ENCODE measurements around the gene CSGALNACT2. TPM values are rescaled to one million over a fixed set of nuclear protein-coding genes. Genes with fewer than 3 reads are reported as not detected.

Gene CSGALNACT2
- total RNA-seq, 1 donor from 2014 or later, result 10.4 TPM

GRCh38 chr10:43220657-43221418 lies 82.6 kb downstream of the CSGALNACT2 start:
- DNase-seq (ENCODE audit: low read depth), result no peak
- H3K4me3 ChIP-seq (ENCODE audit: low read depth, low read length), result no peak overlapping the region
- no peak for TF ChIP-seq CTCF (conservative IDR thresholded peaks at IDR 0.05; ENCODE audit: low read depth, low read length)

- DNase-seq (ENCODE audit: low read depth), result no peak
- no peak overlapping the region for H3K4me3 ChIP-seq (ENCODE audit: low read depth, low read length)
- TF ChIP-seq CTCF (conservative IDR thresholded peaks at IDR 0.05; ENCODE audit: low read depth, low read length), result peak; percentile 45
Observed at GRCh38 chr10:43221419-43222209, 83.4 kb downstream of the CSGALNACT2 start.

GRCh38 chr10:43222210-43222720 lies 84.0 kb downstream of the CSGALNACT2 start:
- no peak for TF ChIP-seq CTCF (conservative IDR thresholded peaks at IDR 0.05; ENCODE audit: low read depth, low read length)
- no peak for DNase-seq (ENCODE audit: low read depth)
- H3K4me3 ChIP-seq (ENCODE audit: low read depth, low read length), result no peak overlapping the region

- TF ChIP-seq CTCF (conservative IDR thresholded peaks at IDR 0.05; ENCODE audit: low read depth, low read length), result no peak
- no peak for DNase-seq (ENCODE audit: low read depth)
- no peak overlapping the region for H3K4me3 ChIP-seq (ENCODE audit: low read depth, low read length)
Observed at GRCh38 chr10:43223056-43223455, 84.8 kb downstream of the CSGALNACT2 start.

- no peak for TF ChIP-seq CTCF (conservative IDR thresholded peaks at IDR 0.05; ENCODE audit: low read depth, low read length)
- no peak overlapping the region for H3K4me3 ChIP-seq (ENCODE audit: low read depth, low read length)
- peak; percentile 75 for DNase-seq (ENCODE audit: low read depth)
Observed at GRCh38 chr10:43224321-43224720, 86.1 kb downstream of the CSGALNACT2 start.

GRCh38 chr10:43225004-43225786 lies 87.0 kb downstream of the CSGALNACT2 start:
- no peak overlapping the region for H3K4me3 ChIP-seq (ENCODE audit: low read depth, low read length)
- no peak for TF ChIP-seq CTCF (conservative IDR thresholded peaks at IDR 0.05; ENCODE audit: low read depth, low read length)
- DNase-seq (ENCODE audit: low read depth), result no peak

Data from epithelial cell of proximal tubule (primary cell).